Measurements from ENCODE around the gene HIRIP3. TPM values are rescaled to one million over a fixed set of nuclear protein-coding genes. Genes with fewer than 3 reads are reported as not detected.

Gene HIRIP3
- total RNA-seq, 1 donor = 13.6 TPM

DNA sequence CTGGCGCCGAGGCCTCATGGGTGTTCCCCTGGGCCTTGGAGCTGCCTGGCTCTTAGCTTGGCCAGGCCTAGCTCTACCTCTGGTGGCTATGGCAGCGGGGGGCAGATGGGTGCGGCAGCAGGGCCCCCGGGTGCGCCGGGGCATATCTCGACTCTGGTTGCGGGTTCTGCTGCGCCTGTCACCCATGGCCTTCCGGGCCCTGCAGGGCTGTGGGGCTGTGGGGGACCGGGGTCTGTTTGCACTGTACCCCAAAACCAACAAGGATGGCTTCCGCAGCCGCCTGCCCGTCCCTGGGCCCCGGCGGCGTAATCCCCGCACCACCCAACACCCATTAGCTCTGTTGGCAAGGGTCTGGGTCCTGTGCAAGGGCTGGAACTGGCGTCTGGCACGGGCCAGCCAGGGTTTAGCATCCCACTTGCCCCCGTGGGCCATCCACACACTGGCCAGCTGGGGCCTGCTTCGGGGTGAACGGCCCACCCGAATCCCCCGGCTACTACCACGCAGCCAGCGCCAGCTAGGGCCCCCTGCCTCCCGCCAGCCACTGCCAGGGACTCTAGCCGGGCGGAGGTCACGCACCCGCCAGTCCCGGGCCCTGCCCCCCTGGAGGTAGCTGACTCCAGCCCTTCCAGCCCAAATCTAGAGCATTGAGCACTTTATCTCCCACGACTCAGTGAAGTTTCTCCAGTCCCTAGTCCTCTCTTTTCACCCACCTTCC is 7.9 kb downstream of the HIRIP3 start:
- DNase-seq (ENCODE audit: low read depth) = no peak
- H3K4me3 ChIP-seq (ENCODE audit: low read depth, low read length) = no peak overlapping the region
- TF ChIP-seq, protein P1, sequence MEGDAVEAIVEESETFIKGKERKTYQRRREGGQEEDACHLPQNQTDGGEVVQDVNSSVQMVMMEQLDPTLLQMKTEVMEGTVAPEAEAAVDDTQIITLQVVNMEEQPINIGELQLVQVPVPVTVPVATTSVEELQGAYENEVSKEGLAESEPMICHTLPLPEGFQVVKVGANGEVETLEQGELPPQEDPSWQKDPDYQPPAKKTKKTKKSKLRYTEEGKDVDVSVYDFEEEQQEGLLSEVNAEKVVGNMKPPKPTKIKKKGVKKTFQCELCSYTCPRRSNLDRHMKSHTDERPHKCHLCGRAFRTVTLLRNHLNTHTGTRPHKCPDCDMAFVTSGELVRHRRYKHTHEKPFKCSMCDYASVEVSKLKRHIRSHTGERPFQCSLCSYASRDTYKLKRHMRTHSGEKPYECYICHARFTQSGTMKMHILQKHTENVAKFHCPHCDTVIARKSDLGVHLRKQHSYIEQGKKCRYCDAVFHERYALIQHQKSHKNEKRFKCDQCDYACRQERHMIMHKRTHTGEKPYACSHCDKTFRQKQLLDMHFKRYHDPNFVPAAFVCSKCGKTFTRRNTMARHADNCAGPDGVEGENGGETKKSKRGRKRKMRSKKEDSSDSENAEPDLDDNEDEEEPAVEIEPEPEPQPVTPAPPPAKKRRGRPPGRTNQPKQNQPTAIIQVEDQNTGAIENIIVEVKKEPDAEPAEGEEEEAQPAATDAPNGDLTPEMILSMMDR (IDR thresholded peaks at IDR 0.05; ENCODE audit: insufficient read depth, low read length) = no peak

DNA sequence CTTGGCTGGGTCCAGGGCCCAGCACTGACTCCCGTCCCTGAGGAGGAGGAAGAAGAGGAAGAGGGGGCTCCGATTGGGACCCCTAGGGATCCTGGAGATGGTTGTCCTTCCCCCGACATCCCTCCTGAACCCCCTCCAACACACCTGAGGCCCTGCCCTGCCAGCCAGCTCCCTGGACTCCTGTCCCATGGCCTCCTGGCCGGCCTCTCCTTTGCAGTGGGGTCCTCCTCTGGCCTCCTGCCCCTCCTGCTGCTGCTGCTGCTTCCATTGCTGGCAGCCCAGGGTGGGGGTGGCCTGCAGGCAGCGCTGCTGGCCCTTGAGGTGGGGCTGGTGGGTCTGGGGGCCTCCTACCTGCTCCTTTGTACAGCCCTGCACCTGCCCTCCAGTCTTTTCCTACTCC is 8.5 kb downstream of the HIRIP3 start:
- TF ChIP-seq, protein P1 (IDR thresholded peaks at IDR 0.05; ENCODE audit: insufficient read depth, low read length) = no peak
- no peak for DNase-seq (ENCODE audit: low read depth)
- H3K4me3 ChIP-seq (ENCODE audit: low read depth, low read length) = no peak overlapping the region

DNA sequence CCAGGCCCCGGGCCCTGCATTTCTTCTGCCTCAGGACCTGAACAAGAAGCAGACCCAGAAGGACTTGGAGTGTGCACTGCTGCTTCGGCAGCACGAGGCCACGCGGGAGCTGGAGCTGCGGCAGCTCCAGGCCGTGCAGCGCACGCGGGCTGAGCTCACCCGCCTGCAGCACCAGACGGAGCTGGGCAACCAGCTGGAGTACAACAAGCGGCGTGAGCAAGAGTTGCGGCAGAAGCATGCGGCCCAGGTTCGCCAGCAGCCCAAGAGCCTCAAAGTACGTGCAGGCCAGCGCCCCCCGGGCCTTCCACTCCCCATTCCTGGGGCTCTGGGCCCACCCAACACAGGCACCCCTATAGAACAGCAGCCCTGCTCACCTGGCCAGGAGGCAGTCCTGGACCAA is 9.2 kb downstream of the HIRIP3 start:
- no peak overlapping the region for H3K4me3 ChIP-seq (ENCODE audit: low read depth, low read length)
- TF ChIP-seq, protein P1 (IDR thresholded peaks at IDR 0.05; ENCODE audit: insufficient read depth, low read length) = no peak
- no peak for DNase-seq (ENCODE audit: low read depth)

DNA sequence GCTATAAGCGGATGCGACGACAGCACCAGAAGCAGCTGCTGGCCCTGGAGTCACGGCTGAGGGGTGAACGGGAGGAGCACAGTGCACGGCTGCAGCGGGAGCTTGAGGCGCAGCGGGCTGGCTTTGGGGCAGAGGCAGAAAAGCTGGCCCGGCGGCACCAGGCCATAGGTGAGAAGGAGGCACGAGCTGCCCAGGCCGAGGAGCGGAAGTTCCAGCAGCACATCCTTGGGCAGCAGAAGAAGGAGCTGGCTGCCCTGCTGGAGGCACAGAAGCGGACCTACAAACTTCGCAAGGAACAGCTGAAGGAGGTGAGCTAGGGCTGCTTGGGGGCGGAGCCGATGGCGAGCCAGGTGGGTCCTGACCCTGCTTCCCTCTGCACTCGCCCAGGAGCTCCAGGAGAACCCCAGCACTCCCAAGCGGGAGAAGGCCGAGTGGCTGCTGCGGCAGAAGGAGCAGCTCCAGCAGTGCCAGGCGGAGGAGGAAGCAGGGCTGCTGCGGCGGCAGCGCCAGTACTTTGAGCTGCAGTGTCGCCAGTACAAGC is 10.1 kb downstream of the HIRIP3 start:
- DNase-seq (ENCODE audit: low read depth) = no peak
- H3K4me3 ChIP-seq (ENCODE audit: low read depth, low read length) = no peak overlapping the region
- TF ChIP-seq, protein P1 (IDR thresholded peaks at IDR 0.05; ENCODE audit: insufficient read depth, low read length) = no peak

DNA sequence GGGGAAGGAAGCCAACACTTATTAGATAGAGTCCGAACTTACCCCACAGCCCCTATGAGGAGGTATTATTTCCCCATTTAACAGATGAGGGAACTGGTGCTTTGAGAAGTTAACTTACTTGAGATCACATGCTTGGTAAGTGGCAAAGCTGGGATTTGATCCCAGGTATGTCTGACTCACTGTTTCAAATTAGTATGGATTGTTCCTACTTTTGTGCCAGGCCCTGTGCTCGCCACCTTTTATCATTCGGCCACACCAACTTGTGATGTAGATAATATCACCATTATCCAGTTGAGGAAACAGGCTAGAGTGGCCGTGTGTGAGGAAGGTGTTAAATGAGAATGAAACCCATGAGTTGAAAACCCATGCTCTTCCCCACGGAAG is 10.7 kb downstream of the HIRIP3 start:
- TF ChIP-seq, protein P1 (IDR thresholded peaks at IDR 0.05; ENCODE audit: insufficient read depth, low read length) = no peak

DNA sequence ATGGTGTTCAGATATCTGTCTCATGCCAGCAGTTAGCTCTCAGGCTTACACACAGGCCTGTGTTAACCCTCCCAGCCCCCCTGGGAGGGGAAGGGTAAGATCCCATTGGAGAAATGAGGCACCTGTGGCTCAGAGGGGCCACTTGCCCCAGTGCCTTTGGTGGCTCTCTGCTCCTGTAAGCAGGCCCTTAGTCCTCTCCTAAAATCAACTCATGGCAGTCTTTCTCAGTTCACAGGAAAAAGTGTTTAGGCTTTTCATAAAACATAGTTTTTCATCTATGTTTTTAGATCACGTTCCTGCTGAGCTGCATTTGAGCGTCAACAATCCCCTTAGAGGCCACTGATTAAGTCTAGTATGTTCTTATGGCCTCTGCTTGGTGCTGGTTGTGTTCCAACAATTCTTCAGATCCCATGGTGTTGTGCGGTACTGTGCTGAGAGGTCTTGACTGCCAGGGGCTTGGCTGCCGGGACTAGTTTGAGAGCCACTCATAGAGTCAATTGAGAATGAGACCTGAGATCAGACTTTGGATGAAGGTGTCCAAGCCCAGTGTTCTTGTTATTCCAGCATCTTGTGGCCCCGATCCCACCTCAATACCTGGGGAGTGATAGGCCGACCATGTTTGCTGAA is 11.2 kb downstream of the HIRIP3 start:
- DNase-seq (ENCODE audit: low read depth) = no peak
- TF ChIP-seq, protein P1 (IDR thresholded peaks at IDR 0.05; ENCODE audit: insufficient read depth, low read length) = no peak
- no peak overlapping the region for H3K4me3 ChIP-seq (ENCODE audit: low read depth, low read length)

More for the DNA sequence above, 10.7 kb downstream of the HIRIP3 start:
- DNase-seq (ENCODE audit: low read depth) = no peak
- H3K4me3 ChIP-seq (ENCODE audit: low read depth, low read length) = no peak overlapping the region

Measured in fibroblast of the aortic adventitia (primary cell).